ENCODE results near the gene ZNF668.
A peak's percentile ranks its signal among the peaks of the same experiment; 100 is the strongest.

The ZNF668 gene

GRCh38 chr16:31099860-31100638 lies 26.0 kb upstream of the ZNF668 start:
- no peak for TF ChIP-seq POLR2AphosphoS5 (IDR thresholded peaks at IDR 0.05; ENCODE audit: low read depth)
- TF ChIP-seq CTCF (IDR thresholded peaks at IDR 0.05; ENCODE audit: insufficient read depth, low read length), result no peak
- TF ChIP-seq REST (IDR thresholded peaks at IDR 0.05; ENCODE audit: insufficient replicate concordance, low read depth), result no peak
- no peak for TF ChIP-seq SPI1 (IDR thresholded peaks at IDR 0.05; ENCODE audit: borderline replicate concordance, low read depth)
- TF ChIP-seq GABPA (IDR thresholded peaks at IDR 0.05; ENCODE audit: low read depth), result no peak
- no peaks in the 10 kb centered on the region for H3K27me3 ChIP-seq (ENCODE audit: insufficient read depth, poor library complexity, severe bottlenecking)
- no peak overlapping the region for H3K4me3 ChIP-seq (replicated peaks; ENCODE audit: insufficient read depth, low read length)
- H3K27ac ChIP-seq (replicated peaks), result no peak overlapping the region
- no peak for DNase-seq (ENCODE audit: low read depth in 1 of 2, low spot score in 1 of 2)

- no peak for TF ChIP-seq SPI1 (IDR thresholded peaks at IDR 0.05; ENCODE audit: borderline replicate concordance, low read depth)
- no peak for TF ChIP-seq REST (IDR thresholded peaks at IDR 0.05; ENCODE audit: insufficient replicate concordance, low read depth)
- TF ChIP-seq POLR2AphosphoS5 (IDR thresholded peaks at IDR 0.05; ENCODE audit: low read depth), result no peak
- TF ChIP-seq CTCF (IDR thresholded peaks at IDR 0.05; ENCODE audit: insufficient read depth, low read length), result no peak
- TF ChIP-seq GABPA (IDR thresholded peaks at IDR 0.05; ENCODE audit: low read depth), result no peak
- H3K4me3 ChIP-seq (replicated peaks; ENCODE audit: insufficient read depth, low read length), result peak within 1 kb of the TSS; percentile 79
These were observed 20.5 kb upstream of the ZNF668 start, which contains the start of gene VKORC1 for GRCh38 chr16:31094424-31095120. VKORC1 (minus strand) TSS chr16:31094797; CDS start chr16:31094729, 68 bp downstream.

GRCh38 chr16:31094088-31094423 lies 20.0 kb upstream of the ZNF668 start:
- no peak for DNase-seq (ENCODE audit: low read depth in 1 of 2, low spot score in 1 of 2)
- peak overlapping the region; percentile 68 for H3K27ac ChIP-seq (replicated peaks)
- peak overlapping the region; percentile 79 for H3K4me3 ChIP-seq (replicated peaks; ENCODE audit: insufficient read depth, low read length)
- H3K27me3 ChIP-seq (ENCODE audit: insufficient read depth, poor library complexity, severe bottlenecking), result no peaks in the 10 kb centered on the region
- TF ChIP-seq POLR2AphosphoS5 (IDR thresholded peaks at IDR 0.05; ENCODE audit: low read depth), result no peak
- no peak for TF ChIP-seq SPI1 (IDR thresholded peaks at IDR 0.05; ENCODE audit: borderline replicate concordance, low read depth)
- TF ChIP-seq REST (IDR thresholded peaks at IDR 0.05; ENCODE audit: insufficient replicate concordance, low read depth), result no peak
- no peak for TF ChIP-seq CTCF (IDR thresholded peaks at IDR 0.05; ENCODE audit: insufficient read depth, low read length)
- TF ChIP-seq GABPA (IDR thresholded peaks at IDR 0.05; ENCODE audit: low read depth), result no peak

More at GRCh38 chr16:31094424-31095120, 20.5 kb upstream of the ZNF668 start, which contains the start of gene VKORC1:
- DNase-seq (ENCODE audit: low read depth in 1 of 2, low spot score in 1 of 2), result peak; percentile 97 to 98
- Histone ChIP-seq H3K27ac (replicated peaks) (peak within 1 kb of the TSS; percentile 68), H3K27me3 (ENCODE audit: insufficient read depth, poor library complexity, severe bottlenecking) (no peaks in the 10 kb centered on the region)

Measured in HL-60 (cell line).